Vagina (tissue), 2 donors: Measurements from ENCODE around the gene IGSF3. TPM values are rescaled to one million over a fixed set of nuclear protein-coding genes. Genes with fewer than 3 reads are reported as not detected.

ENCODE experiments used
- DNase-seq, 2 donors: peaks; one replicate each; pipeline ENCODE4 v3.0.0-alpha.2; 2017; ENCODE audit errors: extremely low spot score in 2 of 2
- H3K27ac ChIP-seq: fragments of 200-600 bp; sonication (generic); one replicate; pipeline ENCODE4 v1.5.1; 2019
- H3K27me3 ChIP-seq: fragments of 200-600 bp; sonication (generic); one replicate; pipeline ENCODE4 v1.5.1; 2019
- H3K36me3 ChIP-seq, 2 donors: fragments of 200-600 bp; sonication (generic); one replicate each; pipeline ENCODE4 v1.5.1; 2017 to 2019
- H3K4me1 ChIP-seq: fragments of 200-600 bp; sonication (generic); one replicate; pipeline ENCODE4 v1.5.1; 2019
- H3K4me3 ChIP-seq, 2 donors: fragments of 200-600 bp; sonication (generic); 1 replicate in 1 of 2; 2 replicates in 1 of 2; pipeline ENCODE4 v1.5.1; 2016 to 2019
- H3K9me3 ChIP-seq: fragments of 200-600 bp; sonication (generic); one replicate; pipeline ENCODE4 v1.5.1; 2019
- CTCF ChIP-seq, 3 experiments: fragments of 450-650 bp in 2 of 3; fragments of 200-600 bp in 1 of 3; sonication (generic) in 1 of 3; IDR thresholded peaks; one replicate each; pipeline ENCODE4 v1.5.1; 2017 to 2019; ENCODE audit warnings: antibody characterized with exemption in 3 of 3, mild to moderate bottlenecking in 2 of 3, moderate library complexity in 2 of 3
- POLR2A ChIP-seq, 2 donors: fragments of 450-650 bp; IDR thresholded peaks; one replicate each; pipeline ENCODE4 v1.6.1; 2017; ENCODE audit warnings: antibody characterized with exemption in 2 of 2, mild to moderate bottlenecking in 2 of 2, moderate library complexity in 2 of 2
- POLR2AphosphoS5 ChIP-seq, 2 donors: sonication (generic); formaldehyde crosslinking; IDR thresholded peaks; one replicate each; pipeline ENCODE4 v1.9.0; 2017; ENCODE audit warnings: antibody characterized with exemption in 2 of 2, mild to moderate bottlenecking in 2 of 2, low read depth in 1 of 2; ENCODE audit not compliant: insufficient read depth in 1 of 2
- intact Hi-C: fragments of 100-400 bp; cut with DNase I; formaldehyde crosslinking; loops from one replicate; pipeline ENCODE4 v1.15.1; 2023
- total RNA-seq: library from RNA; depleted of rRNA; stranded (reverse); fragments of >200 nt; gene quantifications from one replicate; pipeline ENCODE4 v1.2.3, GENCODE V29; 2016

Gene IGSF3
- 38.5 TPM for total RNA-seq

DNA sequence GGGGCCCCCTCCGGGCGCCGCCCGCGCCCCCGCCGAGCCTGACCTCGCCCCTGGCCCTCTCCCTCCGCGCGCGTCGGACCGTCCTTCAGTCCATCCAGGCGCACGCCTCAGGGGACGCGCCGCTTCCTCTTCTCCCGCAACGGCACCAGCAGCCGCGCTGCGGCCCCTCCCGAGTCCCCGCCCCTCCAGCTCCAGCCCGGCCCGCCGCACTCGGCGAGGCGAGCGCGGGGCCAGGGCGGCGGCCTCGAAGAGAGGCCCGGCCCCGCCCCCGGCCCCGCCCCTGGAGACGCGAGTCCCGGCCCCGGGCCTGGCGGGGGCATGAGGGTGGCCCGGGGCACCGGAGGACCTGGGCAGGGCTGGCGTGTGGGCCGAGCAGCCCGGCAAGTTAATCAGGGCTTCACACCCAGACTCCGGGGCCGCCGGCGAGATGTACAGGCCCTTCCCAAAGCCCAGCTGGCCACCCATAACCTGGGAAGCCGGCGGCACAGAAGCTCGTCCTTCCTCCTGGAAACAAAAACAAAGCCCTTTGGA, at the start of gene IGSF3:
IGSF3 (minus strand) TSS at position 159 of the 531 bp plus-strand sequence. CDS start 1,407 bp downstream, outside the sequence.
- TF ChIP-seq POLR2AphosphoS5 (IDR thresholded peaks at IDR 0.05; ENCODE audit: insufficient read depth in 1 of 2, low read depth in 1 of 2), result no peak
- TF ChIP-seq POLR2A (IDR thresholded peaks at IDR 0.05), result no peak
- TF ChIP-seq CTCF (IDR thresholded peaks at IDR 0.05), result no peak
- intact Hi-C loops, result no loop called here
- DNase-seq, result no peak
- Histone ChIP-seq H3K9me3 (no peaks in the 10 kb centered on the region), H3K27me3 (no peaks in the 10 kb centered on the region), H3K4me3 (peak within 1 kb of the TSS; percentile 64 to 73), H3K27ac (peak within 1 kb of the TSS; percentile 65), H3K36me3 (no peaks in the 10 kb centered on the region), H3K4me1 (peaks cover 17% of the 10 kb centered on the region)

DNA sequence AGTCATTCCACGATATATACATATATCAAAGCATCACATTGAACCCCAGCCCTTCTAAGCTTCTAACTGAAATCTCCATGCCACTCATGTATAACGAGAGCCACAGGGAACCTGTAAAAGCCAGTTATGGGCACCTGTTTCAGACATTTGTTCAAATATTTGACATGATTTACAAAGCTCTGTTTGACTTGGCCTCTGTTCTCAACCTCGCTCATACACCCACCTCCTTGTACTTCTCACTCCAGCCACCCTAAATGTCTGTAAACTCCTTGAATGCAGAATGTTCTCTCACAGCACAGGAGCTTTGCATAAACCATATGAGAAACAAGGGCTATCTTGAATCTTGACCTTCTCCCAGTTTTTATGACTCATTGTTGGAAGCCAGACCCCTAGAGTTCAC, 49.8 kb upstream of the IGSF3 start:
- Histone ChIP-seq H3K4me1 (no peaks in the 10 kb centered on the region), H3K27ac (no peak overlapping the region), H3K27me3 (no peaks in the 10 kb centered on the region), H3K36me3 (no peaks in the 10 kb centered on the region), H3K4me3 (no peak overlapping the region), H3K9me3 (no peaks in the 10 kb centered on the region)
- DNase-seq, result peak in 1 of 2 donors; percentile 42
- no peak for TF ChIP-seq POLR2AphosphoS5 (IDR thresholded peaks at IDR 0.05; ENCODE audit: insufficient read depth in 1 of 2, low read depth in 1 of 2)
- TF ChIP-seq POLR2A (IDR thresholded peaks at IDR 0.05), result no peak
- no peak for TF ChIP-seq CTCF (IDR thresholded peaks at IDR 0.05)
- intact Hi-C loops, result no loop called here

- Histone ChIP-seq H3K27ac (no peak overlapping the region), H3K4me1 (peaks cover under 1% of the 10 kb centered on the region), H3K27me3 (no peaks in the 10 kb centered on the region), H3K4me3 (no peak overlapping the region), H3K9me3 (no peaks in the 10 kb centered on the region), H3K36me3 (no peaks in the 10 kb centered on the region)
- TF ChIP-seq POLR2AphosphoS5 (IDR thresholded peaks at IDR 0.05; ENCODE audit: insufficient read depth in 1 of 2, low read depth in 1 of 2) (no peak), POLR2A (IDR thresholded peaks at IDR 0.05) (no peak), CTCF (IDR thresholded peaks at IDR 0.05) (no peak)
- no peak for DNase-seq
- intact Hi-C loops, result no loop called here
Observed at GRCh38 chr1:116716391-116716790, 48.9 kb upstream of the IGSF3 start.

GRCh38 chr1:116713474-116713873, 45.9 kb upstream of the IGSF3 start:
- H3K36me3 ChIP-seq, result no peaks in the 10 kb centered on the region
- DNase-seq, result peak in 1 of 2 donors; percentile 56
- no peaks in the 10 kb centered on the region for H3K27me3 ChIP-seq
- H3K4me1 ChIP-seq, result peaks cover 17% of the 10 kb centered on the region
- H3K27ac ChIP-seq, result no peak overlapping the region
- intact Hi-C loops, result no loop called here
- TF ChIP-seq CTCF (IDR thresholded peaks at IDR 0.05), result no peak
- TF ChIP-seq POLR2AphosphoS5 (IDR thresholded peaks at IDR 0.05; ENCODE audit: insufficient read depth in 1 of 2, low read depth in 1 of 2), result no peak
- no peak for TF ChIP-seq POLR2A (IDR thresholded peaks at IDR 0.05)
- H3K9me3 ChIP-seq, result no peaks in the 10 kb centered on the region
- no peak overlapping the region for H3K4me3 ChIP-seq

DNA sequence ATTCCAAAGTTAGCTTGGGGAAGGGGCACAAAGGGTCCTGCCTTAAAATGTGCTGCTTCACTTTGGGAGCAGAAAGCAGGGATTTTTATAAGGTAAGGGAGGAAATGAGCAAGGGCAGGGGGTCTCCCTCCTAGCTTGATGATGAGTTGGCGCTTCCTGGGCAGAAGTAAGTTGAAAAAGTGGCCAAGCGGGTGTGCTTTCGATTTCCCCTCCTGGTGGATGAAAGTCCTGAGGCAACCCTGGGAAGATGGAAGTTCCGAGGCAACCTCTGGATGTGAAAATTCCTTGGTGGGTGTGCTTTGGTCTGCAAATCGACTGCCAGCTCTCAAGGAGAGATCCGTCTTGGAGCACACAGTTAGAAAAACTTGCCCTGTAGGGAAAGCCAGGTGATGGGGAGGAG, 45.0 kb upstream of the IGSF3 start:
- Histone ChIP-seq H3K36me3 (no peaks in the 10 kb centered on the region), H3K27ac (no peak overlapping the region), H3K4me1 (peaks cover 17% of the 10 kb centered on the region), H3K4me3 (no peak overlapping the region), H3K27me3 (no peaks in the 10 kb centered on the region), H3K9me3 (no peaks in the 10 kb centered on the region)
- DNase-seq, result peak in 1 of 2 donors; percentile 60
- TF ChIP-seq CTCF (IDR thresholded peaks at IDR 0.05) (no peak), POLR2A (IDR thresholded peaks at IDR 0.05) (no peak), POLR2AphosphoS5 (IDR thresholded peaks at IDR 0.05; ENCODE audit: insufficient read depth in 1 of 2, low read depth in 1 of 2) (no peak)
- intact Hi-C loops, result no loop called here
